Activated T-cell treated with anti-CD3 and anti-CD28 coated beads, Interleukin-2, amount 50 U/mL, for 24 hours (primary cell): ENCODE data around the gene WDR47.
A peak's percentile ranks its signal among the peaks of the same experiment; 100 is the strongest.
"Not testable (repeated sequence)": the region's sequence is repeated elsewhere in the genome, so short reads cannot be mapped to it uniquely, and the experiment has no call there.

Experiments used
- DNase-seq: peaks from one replicate; pipeline ENCODE4 v3.0.0-alpha.2; 2020
- H3K27ac Mint-ChIP-seq: 2 replicates; pipeline ENCODE4 v1.8.0; 2020; ENCODE audit warnings: mild to moderate bottlenecking, mixed read lengths
- H3K27me3 Mint-ChIP-seq: 2 replicates; pipeline ENCODE4 v1.8.0; 2020; ENCODE audit warnings: mixed read lengths
- H3K36me3 Mint-ChIP-seq: 2 replicates; pipeline ENCODE4 v1.8.0; 2020; ENCODE audit warnings: low read depth, mixed read lengths
- H3K4me1 Mint-ChIP-seq: 2 replicates; pipeline ENCODE4 v1.8.0; 2020; ENCODE audit warnings: low read depth, mixed read lengths
- H3K4me3 Mint-ChIP-seq: 2 replicates; pipeline ENCODE4 v1.8.0; 2020; ENCODE audit warnings: mild to moderate bottlenecking, moderate library complexity, mixed read lengths
- H3K9me3 Mint-ChIP-seq: 2 replicates; pipeline ENCODE4 v1.8.0; 2020; ENCODE audit warnings: mixed read lengths

The WDR47 gene

GRCh38 chr1:109069294-109069693 is 27.4 kb upstream of the WDR47 start:
- Mint-ChIP-seq H3K27me3 (no peaks in the 10 kb centered on the region), H3K9me3 (no peaks in the 10 kb centered on the region), H3K36me3 (peaks cover 63% of the 10 kb centered on the region), H3K4me1 (peaks cover 9% of the 10 kb centered on the region), H3K4me3 (no peak overlapping the region), H3K27ac (peak overlapping the region; percentile 40)
- DNase-seq: no peak

GRCh38 chr1:109067883-109068282 is 26.0 kb upstream of the WDR47 start:
- Mint-ChIP-seq H3K4me1 (peaks cover 6% of the 10 kb centered on the region), H3K9me3 (no peaks in the 10 kb centered on the region), H3K27me3 (no peaks in the 10 kb centered on the region), H3K36me3 (peaks cover 62% of the 10 kb centered on the region), H3K4me3 (no peak overlapping the region), H3K27ac (no peak overlapping the region)
- no peak for DNase-seq

- Mint-ChIP-seq H3K9me3 (no peaks in the 10 kb centered on the region), H3K36me3 (peaks cover 59% of the 10 kb centered on the region), H3K4me1 (peaks cover 1% of the 10 kb centered on the region), H3K4me3 (no peak overlapping the region), H3K27me3 (no peaks in the 10 kb centered on the region), H3K27ac (no peak overlapping the region)
- no peak for DNase-seq
Observed at GRCh38 chr1:109065137-109065536, 23.2 kb upstream of the WDR47 start.

- H3K4me1 Mint-ChIP-seq: no peaks in the 10 kb centered on the region
- H3K27me3 Mint-ChIP-seq: no peaks in the 10 kb centered on the region
- no peaks in the 10 kb centered on the region for H3K9me3 Mint-ChIP-seq
- peaks cover 26% of the 10 kb centered on the region for H3K36me3 Mint-ChIP-seq
- H3K27ac Mint-ChIP-seq: no peak overlapping the region
- H3K4me3 Mint-ChIP-seq: no peak overlapping the region
- DNase-seq: no peak
Observed at GRCh38 chr1:109061183-109061582, 19.3 kb upstream of the WDR47 start.

GRCh38 chr1:109060707-109061106 is 18.8 kb upstream of the WDR47 start:
- Mint-ChIP-seq H3K36me3 (peaks cover 23% of the 10 kb centered on the region), H3K27ac (no peak overlapping the region), H3K27me3 (no peaks in the 10 kb centered on the region), H3K4me3 (no peak overlapping the region), H3K9me3 (no peaks in the 10 kb centered on the region), H3K4me1 (no peaks in the 10 kb centered on the region)
- DNase-seq: no peak

- no peaks in the 10 kb centered on the region for H3K9me3 Mint-ChIP-seq
- no peak overlapping the region for H3K4me3 Mint-ChIP-seq
- H3K27me3 Mint-ChIP-seq: no peaks in the 10 kb centered on the region
- H3K27ac Mint-ChIP-seq: no peak overlapping the region
- no peaks in the 10 kb centered on the region for H3K4me1 Mint-ChIP-seq
- DNase-seq: no peak
- peaks cover 12% of the 10 kb centered on the region for H3K36me3 Mint-ChIP-seq
Observed at GRCh38 chr1:109059026-109059425, 17.1 kb upstream of the WDR47 start.

GRCh38 chr1:109056064-109056463 is 14.2 kb upstream of the WDR47 start:
- no peak for DNase-seq

GRCh38 chr1:109052145-109052544 is 10.2 kb upstream of the WDR47 start:
- not testable (repeated sequence) for H3K27me3 Mint-ChIP-seq, DNase-seq, H3K36me3 Mint-ChIP-seq, H3K4me1 Mint-ChIP-seq, H3K4me3 Mint-ChIP-seq, H3K27ac Mint-ChIP-seq, H3K9me3 Mint-ChIP-seq

More at GRCh38 chr1:109056064-109056463, 14.2 kb upstream of the WDR47 start:
- no peaks in the 10 kb centered on the region for H3K4me1 Mint-ChIP-seq
- no peaks in the 10 kb centered on the region for H3K27me3 Mint-ChIP-seq
- no peaks in the 10 kb centered on the region for H3K36me3 Mint-ChIP-seq
- no peak overlapping the region for H3K27ac Mint-ChIP-seq
- no peak overlapping the region for H3K4me3 Mint-ChIP-seq
- no peaks in the 10 kb centered on the region for H3K9me3 Mint-ChIP-seq

GRCh38 chr1:109050228-109050995 is 8.5 kb upstream of the WDR47 start:
- Mint-ChIP-seq H3K4me1 (no peaks in the 10 kb centered on the region), H3K9me3 (no peaks in the 10 kb centered on the region), H3K27ac (no peak overlapping the region), H3K27me3 (peaks cover 3% of the 10 kb centered on the region), H3K36me3 (no peaks in the 10 kb centered on the region), H3K4me3 (no peak overlapping the region)
- no peak for DNase-seq

GRCh38 chr1:109048335-109048734 is 6.4 kb upstream of the WDR47 start:
- Mint-ChIP-seq H3K27ac (no peak overlapping the region), H3K9me3 (no peaks in the 10 kb centered on the region), H3K4me3 (no peak overlapping the region), H3K27me3 (peaks cover 3% of the 10 kb centered on the region), H3K36me3 (no peaks in the 10 kb centered on the region), H3K4me1 (no peaks in the 10 kb centered on the region)
- no peak for DNase-seq

GRCh38 chr1:109047339-109047738 is 5.4 kb upstream of the WDR47 start:
- Mint-ChIP-seq H3K36me3 (no peaks in the 10 kb centered on the region), H3K9me3 (no peaks in the 10 kb centered on the region), H3K27me3 (peaks cover 3% of the 10 kb centered on the region), H3K4me3 (no peak overlapping the region), H3K27ac (no peak overlapping the region), H3K4me1 (peaks cover 3% of the 10 kb centered on the region)
- DNase-seq: no peak

GRCh38 chr1:109046671-109047070 is 4.8 kb upstream of the WDR47 start:
- H3K4me3 Mint-ChIP-seq: no peak overlapping the region
- H3K27ac Mint-ChIP-seq: no peak overlapping the region
- no peak for DNase-seq
- no peaks in the 10 kb centered on the region for H3K36me3 Mint-ChIP-seq
- peaks cover 3% of the 10 kb centered on the region for H3K27me3 Mint-ChIP-seq
- H3K9me3 Mint-ChIP-seq: no peaks in the 10 kb centered on the region
- peaks cover 4% of the 10 kb centered on the region for H3K4me1 Mint-ChIP-seq

GRCh38 chr1:109045595-109045994 is 3.7 kb upstream of the WDR47 start:
- no peak overlapping the region for H3K4me3 Mint-ChIP-seq
- H3K9me3 Mint-ChIP-seq: no peaks in the 10 kb centered on the region
- DNase-seq: no peak
- H3K27me3 Mint-ChIP-seq: peaks cover 3% of the 10 kb centered on the region
- H3K4me1 Mint-ChIP-seq: peaks cover 11% of the 10 kb centered on the region
- H3K27ac Mint-ChIP-seq: no peak overlapping the region
- H3K36me3 Mint-ChIP-seq: peaks cover 2% of the 10 kb centered on the region

GRCh38 chr1:109040989-109041620 is 797 bp downstream of the WDR47 start:
- H3K9me3 Mint-ChIP-seq: no peaks in the 10 kb centered on the region
- H3K27ac Mint-ChIP-seq: peak overlapping the region; percentile 89
- H3K27me3 Mint-ChIP-seq: no peaks in the 10 kb centered on the region
- peaks cover 22% of the 10 kb centered on the region for H3K4me1 Mint-ChIP-seq
- DNase-seq: no peak
- H3K36me3 Mint-ChIP-seq: peaks cover 2% of the 10 kb centered on the region
- H3K4me3 Mint-ChIP-seq: peak overlapping the region; percentile 86

- peaks cover 22% of the 10 kb centered on the region for H3K4me1 Mint-ChIP-seq
- H3K36me3 Mint-ChIP-seq: peaks cover 2% of the 10 kb centered on the region
- no peak for DNase-seq
- H3K9me3 Mint-ChIP-seq: no peaks in the 10 kb centered on the region
- H3K4me3 Mint-ChIP-seq: peak overlapping the region; percentile 86
- H3K27me3 Mint-ChIP-seq: no peaks in the 10 kb centered on the region
- peak overlapping the region; percentile 89 for H3K27ac Mint-ChIP-seq
Observed at GRCh38 chr1:109040627-109040988, 1.3 kb downstream of the WDR47 start.
